HepG2 (cell line): ENCODE measurements around the gene MFNG. TPM values are rescaled to one million over a fixed set of nuclear protein-coding genes. Genes with fewer than 3 reads are reported as not detected.

Experiments
- GTF2F1 ChIP-seq: fragments of 150-350 bp; IDR thresholded peaks from 2 replicates; pipeline ENCODE4 v1.6.1; 2014; ENCODE audit warnings: low read length
- HNF1B ChIP-seq: sonication (generic); formaldehyde crosslinking; IDR thresholded peaks from 2 replicates; pipeline ENCODE4 v1.5.1; 2020; ENCODE audit warnings: mild to moderate bottlenecking, moderate library complexity, missing genetic modification reagents
- RBM22 ChIP-seq: fragments of 200-400 bp; formaldehyde crosslinking; optimal IDR thresholded peaks from 2 replicates; pipeline ENCODE3; 2017; ENCODE audit warnings: mild to moderate bottlenecking, low read length, moderate library complexity
- RFX3 ChIP-seq: IDR thresholded peaks from 2 replicates; pipeline ENCODE4 v1.6.1; 2016; ENCODE audit warnings: missing biosample characterization, missing genetic modification reagents
- ZBTB38 ChIP-seq: sonication (generic); formaldehyde crosslinking; IDR thresholded peaks from 2 replicates; pipeline ENCODE4 v1.5.1; 2020; ENCODE audit warnings: mild to moderate bottlenecking, missing genetic modification reagents
- ZFP82 ChIP-seq: sonication (generic); formaldehyde crosslinking; IDR thresholded peaks from 2 replicates; pipeline ENCODE4 v1.5.1; 2020; ENCODE audit warnings: mild to moderate bottlenecking, missing genetic modification reagents, borderline replicate concordance
- ZNF281 ChIP-seq: sonication (generic); formaldehyde crosslinking; IDR thresholded peaks from 2 replicates; pipeline ENCODE4 v1.4.0; 2020; ENCODE audit warnings: missing genetic modification reagents, borderline replicate concordance
- ZNF549 ChIP-seq: sonication (generic); formaldehyde crosslinking; IDR thresholded peaks from 2 replicates; pipeline ENCODE4 v1.5.0; 2020; ENCODE audit warnings: missing genetic modification reagents
- ZNF550 ChIP-seq: sonication (generic); formaldehyde crosslinking; IDR thresholded peaks from 2 replicates; pipeline ENCODE4 v1.4.0; 2020; ENCODE audit warnings: mild to moderate bottlenecking, missing genetic modification reagents, borderline replicate concordance
- ZNF614 ChIP-seq: IDR thresholded peaks from 2 replicates; pipeline ENCODE4 v1.6.1; 2018; ENCODE audit warnings: missing biosample characterization, missing genetic modification reagents, inconsistent platforms, borderline replicate concordance
- polyA plus RNA-seq, 8 experiments: library from polyadenylated mRNA; depleted of rRNA in 3 of 8; stranded (reverse) in 7 of 8; unstranded in 1 of 8; fragments of >200 nt; fragmentation: Illumina TruSeq in 4 of 8; extraction: Trizol in 4 of 8; gene quantifications; 2 replicates each; pipeline versions ENCODE4 v1.2.1 to v1.2.3, GENCODE V29; 2011 to 2016; ENCODE audit warnings: low read depth in 4 of 8, missing spikeins in 1 of 8, mixed read lengths in 1 of 8; ENCODE audit not compliant: insufficient read depth in 1 of 8
- total RNA-seq, 5 experiments: library from RNA; depleted of rRNA; stranded (reverse); fragments of >200 nt; fragmentation: Illumina TruSeq; extraction: Trizol; gene quantifications; 2 replicates each; pipeline ENCODE4 v1.2.3, GENCODE V29; 2016; ENCODE audit warnings: low read depth in 1 of 5
- TF ChIP-seq, protein P1 (sequence below): sonication (generic); formaldehyde crosslinking; IDR thresholded peaks from 2 replicates; pipeline ENCODE4 v1.4.0; 2020; ENCODE audit warnings: missing genetic modification reagents
- TF ChIP-seq, protein P2 (sequence below): sonication (generic); formaldehyde crosslinking; IDR thresholded peaks from 2 replicates; pipeline ENCODE4 v1.8.0; 2022; ENCODE audit warnings: mild to moderate bottlenecking, missing genetic modification reagents, moderate library complexity
- TF ChIP-seq, protein P3 (sequence below), 2 experiments: sonication (generic) in 1 of 2; formaldehyde crosslinking in 1 of 2; IDR thresholded peaks; 2 replicates each; pipeline versions ENCODE4 v1.6.1 to v1.9.0; 2014 to 2022; ENCODE audit warnings: antibody characterized with exemption in 1 of 2, borderline replicate concordance in 1 of 2, inconsistent platforms in 1 of 2, low read depth in 1 of 2, missing genetic modification reagents in 1 of 2
- TF ChIP-seq, protein P4 (sequence below): sonication (generic); formaldehyde crosslinking; IDR thresholded peaks from 2 replicates; pipeline ENCODE4 v1.5.0; 2020; ENCODE audit warnings: missing genetic modification reagents

MFNG gene
- total and polyA plus RNA-seq, 2 of the 13 experiments (the other 11 are each of a cell fraction or from before 2014, with no cell fraction given) = 1.0 to 11.7 TPM

DNA sequence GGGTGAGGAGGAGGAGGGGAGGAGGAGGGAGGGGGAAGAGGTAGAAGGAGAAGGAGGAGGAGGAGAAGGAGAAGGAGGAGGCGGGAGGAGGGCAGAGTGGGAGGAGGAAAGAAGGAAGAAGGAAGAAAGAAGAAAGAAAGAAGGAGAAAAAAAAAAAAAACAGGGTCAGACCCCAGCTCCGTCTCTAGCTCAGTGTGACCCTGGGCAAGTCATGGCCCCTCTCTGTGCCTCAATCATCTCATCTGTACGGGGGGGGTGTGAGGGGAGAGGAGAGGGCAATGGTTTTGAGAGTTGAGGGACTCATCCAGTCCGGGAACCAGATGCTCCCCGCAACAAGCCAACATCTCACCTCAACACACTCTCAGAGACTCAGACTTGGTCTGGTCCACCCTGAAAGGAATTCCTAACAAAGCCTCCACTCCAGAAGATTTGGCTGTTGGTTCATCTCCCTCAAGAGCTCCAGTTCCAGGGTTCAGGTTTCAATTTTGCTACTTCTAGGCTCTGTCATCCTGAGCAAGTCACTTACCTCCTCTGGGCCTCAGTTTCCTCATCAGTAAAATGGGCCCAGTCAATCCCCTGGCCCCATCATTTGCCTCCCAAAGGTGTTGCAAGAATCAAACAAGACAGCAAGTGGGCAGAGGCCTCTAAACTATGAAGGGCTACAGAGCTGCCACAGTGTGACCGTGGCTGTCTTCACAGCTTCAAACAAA, 25.4 kb upstream of the MFNG start (continued):
- TF ChIP-seq ZNF281 = no peak
- no peak for TF ChIP-seq ZFP82 (CRISPR knock-in tag)
- no peak for TF ChIP-seq ZBTB38 (CRISPR knock-in tag)
- TF ChIP-seq, protein P1, sequence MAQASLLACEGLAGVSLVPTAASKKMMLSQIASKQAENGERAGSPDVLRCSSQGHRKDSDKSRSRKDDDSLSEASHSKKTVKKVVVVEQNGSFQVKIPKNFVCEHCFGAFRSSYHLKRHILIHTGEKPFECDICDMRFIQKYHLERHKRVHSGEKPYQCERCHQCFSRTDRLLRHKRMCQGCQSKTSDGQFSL (CRISPR knock-in tag) = no peak
- TF ChIP-seq, protein P2, sequence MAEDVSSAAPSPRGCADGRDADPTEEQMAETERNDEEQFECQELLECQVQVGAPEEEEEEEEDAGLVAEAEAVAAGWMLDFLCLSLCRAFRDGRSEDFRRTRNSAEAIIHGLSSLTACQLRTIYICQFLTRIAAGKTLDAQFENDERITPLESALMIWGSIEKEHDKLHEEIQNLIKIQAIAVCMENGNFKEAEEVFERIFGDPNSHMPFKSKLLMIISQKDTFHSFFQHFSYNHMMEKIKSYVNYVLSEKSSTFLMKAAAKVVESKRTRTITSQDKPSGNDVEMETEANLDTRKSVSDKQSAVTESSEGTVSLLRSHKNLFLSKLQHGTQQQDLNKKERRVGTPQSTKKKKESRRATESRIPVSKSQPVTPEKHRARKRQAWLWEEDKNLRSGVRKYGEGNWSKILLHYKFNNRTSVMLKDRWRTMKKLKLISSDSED (CRISPR knock-in tag) = no peak
- TF ChIP-seq, protein P3, sequence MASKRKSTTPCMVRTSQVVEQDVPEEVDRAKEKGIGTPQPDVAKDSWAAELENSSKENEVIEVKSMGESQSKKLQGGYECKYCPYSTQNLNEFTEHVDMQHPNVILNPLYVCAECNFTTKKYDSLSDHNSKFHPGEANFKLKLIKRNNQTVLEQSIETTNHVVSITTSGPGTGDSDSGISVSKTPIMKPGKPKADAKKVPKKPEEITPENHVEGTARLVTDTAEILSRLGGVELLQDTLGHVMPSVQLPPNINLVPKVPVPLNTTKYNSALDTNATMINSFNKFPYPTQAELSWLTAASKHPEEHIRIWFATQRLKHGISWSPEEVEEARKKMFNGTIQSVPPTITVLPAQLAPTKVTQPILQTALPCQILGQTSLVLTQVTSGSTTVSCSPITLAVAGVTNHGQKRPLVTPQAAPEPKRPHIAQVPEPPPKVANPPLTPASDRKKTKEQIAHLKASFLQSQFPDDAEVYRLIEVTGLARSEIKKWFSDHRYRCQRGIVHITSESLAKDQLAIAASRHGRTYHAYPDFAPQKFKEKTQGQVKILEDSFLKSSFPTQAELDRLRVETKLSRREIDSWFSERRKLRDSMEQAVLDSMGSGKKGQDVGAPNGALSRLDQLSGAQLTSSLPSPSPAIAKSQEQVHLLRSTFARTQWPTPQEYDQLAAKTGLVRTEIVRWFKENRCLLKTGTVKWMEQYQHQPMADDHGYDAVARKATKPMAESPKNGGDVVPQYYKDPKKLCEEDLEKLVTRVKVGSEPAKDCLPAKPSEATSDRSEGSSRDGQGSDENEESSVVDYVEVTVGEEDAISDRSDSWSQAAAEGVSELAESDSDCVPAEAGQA (IDR thresholded peaks at IDR 0.05; ENCODE audit: low read depth) = no peak
- TF ChIP-seq, protein P3 (CRISPR knock-in tag; IDR thresholded peaks at IDR 0.05; ENCODE audit: borderline replicate concordance) = 0 out of 2 replicates have a peak, but pooled peaks have one; percentile 36
- no peak for TF ChIP-seq ZNF550 (CRISPR knock-in tag)
- TF ChIP-seq, protein P4, sequence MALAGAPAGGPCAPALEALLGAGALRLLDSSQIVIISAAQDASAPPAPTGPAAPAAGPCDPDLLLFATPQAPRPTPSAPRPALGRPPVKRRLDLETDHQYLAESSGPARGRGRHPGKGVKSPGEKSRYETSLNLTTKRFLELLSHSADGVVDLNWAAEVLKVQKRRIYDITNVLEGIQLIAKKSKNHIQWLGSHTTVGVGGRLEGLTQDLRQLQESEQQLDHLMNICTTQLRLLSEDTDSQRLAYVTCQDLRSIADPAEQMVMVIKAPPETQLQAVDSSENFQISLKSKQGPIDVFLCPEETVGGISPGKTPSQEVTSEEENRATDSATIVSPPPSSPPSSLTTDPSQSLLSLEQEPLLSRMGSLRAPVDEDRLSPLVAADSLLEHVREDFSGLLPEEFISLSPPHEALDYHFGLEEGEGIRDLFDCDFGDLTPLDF (CRISPR knock-in tag) = no peak
- TF ChIP-seq ZNF614 (CRISPR knock-in tag) = 0 out of 2 replicates have a peak, but pooled peaks have one; percentile 12
- TF ChIP-seq RBM22 = peak; percentile 13
- TF ChIP-seq HNF1B (CRISPR knock-in tag) = 0 out of 2 replicates have a peak, but pooled peaks have one; percentile 16
- no peak for TF ChIP-seq GTF2F1
- TF ChIP-seq ZNF549 = no peak
- no peak for TF ChIP-seq RFX3 (CRISPR knock-in tag)
